ENCODE data around the gene NDUFA7.

GRCh38 chr19:8342316-8342683 lies 21.1 kb upstream of the NDUFA7 start:
- TF ChIP-seq, protein P1, sequence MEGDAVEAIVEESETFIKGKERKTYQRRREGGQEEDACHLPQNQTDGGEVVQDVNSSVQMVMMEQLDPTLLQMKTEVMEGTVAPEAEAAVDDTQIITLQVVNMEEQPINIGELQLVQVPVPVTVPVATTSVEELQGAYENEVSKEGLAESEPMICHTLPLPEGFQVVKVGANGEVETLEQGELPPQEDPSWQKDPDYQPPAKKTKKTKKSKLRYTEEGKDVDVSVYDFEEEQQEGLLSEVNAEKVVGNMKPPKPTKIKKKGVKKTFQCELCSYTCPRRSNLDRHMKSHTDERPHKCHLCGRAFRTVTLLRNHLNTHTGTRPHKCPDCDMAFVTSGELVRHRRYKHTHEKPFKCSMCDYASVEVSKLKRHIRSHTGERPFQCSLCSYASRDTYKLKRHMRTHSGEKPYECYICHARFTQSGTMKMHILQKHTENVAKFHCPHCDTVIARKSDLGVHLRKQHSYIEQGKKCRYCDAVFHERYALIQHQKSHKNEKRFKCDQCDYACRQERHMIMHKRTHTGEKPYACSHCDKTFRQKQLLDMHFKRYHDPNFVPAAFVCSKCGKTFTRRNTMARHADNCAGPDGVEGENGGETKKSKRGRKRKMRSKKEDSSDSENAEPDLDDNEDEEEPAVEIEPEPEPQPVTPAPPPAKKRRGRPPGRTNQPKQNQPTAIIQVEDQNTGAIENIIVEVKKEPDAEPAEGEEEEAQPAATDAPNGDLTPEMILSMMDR (IDR thresholded peaks at IDR 0.05): no peak
- TF ChIP-seq, protein P2, sequence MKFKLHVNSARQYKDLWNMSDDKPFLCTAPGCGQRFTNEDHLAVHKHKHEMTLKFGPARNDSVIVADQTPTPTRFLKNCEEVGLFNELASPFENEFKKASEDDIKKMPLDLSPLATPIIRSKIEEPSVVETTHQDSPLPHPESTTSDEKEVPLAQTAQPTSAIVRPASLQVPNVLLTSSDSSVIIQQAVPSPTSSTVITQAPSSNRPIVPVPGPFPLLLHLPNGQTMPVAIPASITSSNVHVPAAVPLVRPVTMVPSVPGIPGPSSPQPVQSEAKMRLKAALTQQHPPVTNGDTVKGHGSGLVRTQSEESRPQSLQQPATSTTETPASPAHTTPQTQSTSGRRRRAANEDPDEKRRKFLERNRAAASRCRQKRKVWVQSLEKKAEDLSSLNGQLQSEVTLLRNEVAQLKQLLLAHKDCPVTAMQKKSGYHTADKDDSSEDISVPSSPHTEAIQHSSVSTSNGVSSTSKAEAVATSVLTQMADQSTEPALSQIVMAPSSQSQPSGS (CRISPR knock-in tag; IDR thresholded peaks at IDR 0.05; ENCODE audit: borderline replicate concordance, low read depth): no peak
- TF ChIP-seq MYBL2 (CRISPR knock-in tag; IDR thresholded peaks at IDR 0.05) (no peak), ESRRA (CRISPR knock-in tag; IDR thresholded peaks at IDR 0.05; ENCODE audit: borderline replicate concordance) (no peak), E2F4 (CRISPR knock-in tag; IDR thresholded peaks at IDR 0.05; ENCODE audit: borderline replicate concordance, low read depth) (no peak)
- TF ChIP-seq, protein P3, sequence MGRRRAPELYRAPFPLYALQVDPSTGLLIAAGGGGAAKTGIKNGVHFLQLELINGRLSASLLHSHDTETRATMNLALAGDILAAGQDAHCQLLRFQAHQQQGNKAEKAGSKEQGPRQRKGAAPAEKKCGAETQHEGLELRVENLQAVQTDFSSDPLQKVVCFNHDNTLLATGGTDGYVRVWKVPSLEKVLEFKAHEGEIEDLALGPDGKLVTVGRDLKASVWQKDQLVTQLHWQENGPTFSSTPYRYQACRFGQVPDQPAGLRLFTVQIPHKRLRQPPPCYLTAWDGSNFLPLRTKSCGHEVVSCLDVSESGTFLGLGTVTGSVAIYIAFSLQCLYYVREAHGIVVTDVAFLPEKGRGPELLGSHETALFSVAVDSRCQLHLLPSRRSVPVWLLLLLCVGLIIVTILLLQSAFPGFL (CRISPR knock-in tag; IDR thresholded peaks at IDR 0.05; ENCODE audit: borderline replicate concordance): no peak
- TF ChIP-seq, protein P4, sequence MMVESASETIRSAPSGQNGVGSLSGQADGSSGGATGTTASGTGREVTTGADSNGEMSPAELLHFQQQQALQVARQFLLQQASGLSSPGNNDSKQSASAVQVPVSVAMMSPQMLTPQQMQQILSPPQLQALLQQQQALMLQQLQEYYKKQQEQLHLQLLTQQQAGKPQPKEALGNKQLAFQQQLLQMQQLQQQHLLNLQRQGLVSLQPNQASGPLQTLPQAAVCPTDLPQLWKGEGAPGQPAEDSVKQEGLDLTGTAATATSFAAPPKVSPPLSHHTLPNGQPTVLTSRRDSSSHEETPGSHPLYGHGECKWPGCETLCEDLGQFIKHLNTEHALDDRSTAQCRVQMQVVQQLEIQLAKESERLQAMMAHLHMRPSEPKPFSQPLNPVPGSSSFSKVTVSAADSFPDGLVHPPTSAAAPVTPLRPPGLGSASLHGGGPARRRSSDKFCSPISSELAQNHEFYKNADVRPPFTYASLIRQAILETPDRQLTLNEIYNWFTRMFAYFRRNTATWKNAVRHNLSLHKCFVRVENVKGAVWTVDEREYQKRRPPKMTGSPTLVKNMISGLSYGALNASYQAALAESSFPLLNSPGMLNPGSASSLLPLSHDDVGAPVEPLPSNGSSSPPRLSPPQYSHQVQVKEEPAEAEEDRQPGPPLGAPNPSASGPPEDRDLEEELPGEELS (CRISPR knock-in tag; IDR thresholded peaks at IDR 0.05): no peak

Measured in WTC11 (cell line).